Activated CD8-positive, alpha-beta memory T cell treated with anti-CD3 and anti-CD28 coated beads, Interleukin-2, amount 50 U/mL, for 4 hours (primary cell): Measurements from ENCODE around the gene MPP3.

Experiments used
- DNase-seq: peaks from one replicate; pipeline ENCODE4 v3.0.0-alpha.2; 2020

MPP3 gene

GRCh38 chr17:43769426-43769825, 63.5 kb downstream of the MPP3 start:
- no peak for DNase-seq

DNA sequence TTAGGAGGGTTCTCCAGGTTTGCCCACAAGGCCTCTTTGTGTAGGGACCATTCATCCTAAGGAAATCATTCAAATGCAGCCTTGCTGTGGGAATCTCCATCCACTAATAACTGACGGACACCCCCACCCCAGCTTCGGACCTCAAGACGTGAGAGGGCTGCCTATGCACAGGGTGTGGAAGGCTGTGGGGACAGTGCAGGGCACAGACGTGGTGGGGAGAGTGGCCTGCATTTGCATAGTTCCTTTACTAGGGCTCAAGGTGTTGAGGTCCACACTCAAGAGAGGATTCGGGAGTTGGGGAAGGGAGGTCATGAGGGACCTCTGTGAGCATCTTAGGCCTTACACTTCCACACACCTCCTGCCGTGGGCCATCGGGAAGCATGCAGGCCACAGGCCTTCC, 64.0 kb downstream of the MPP3 start:
- DNase-seq: no peak

DNA sequence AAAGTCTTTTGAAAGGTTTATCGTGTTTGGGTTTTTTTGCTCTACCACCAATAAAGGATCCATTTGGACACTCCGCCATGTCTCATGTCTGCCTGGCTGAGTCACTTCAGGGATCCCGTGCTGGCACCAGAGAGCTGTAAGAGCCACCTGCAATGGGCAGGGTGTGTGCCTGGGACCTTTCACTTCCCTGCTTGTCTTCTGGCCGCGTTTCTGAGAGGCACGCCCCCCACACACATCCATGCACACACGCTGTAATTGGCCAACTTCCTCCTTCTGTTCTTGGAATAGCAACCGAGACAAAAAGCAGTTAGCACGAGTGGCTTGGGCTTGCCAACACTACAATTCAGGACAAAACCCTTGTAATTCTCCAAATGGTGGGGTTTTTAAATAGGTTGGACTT, 64.6 kb downstream of the MPP3 start:
- no peak for DNase-seq

DNA sequence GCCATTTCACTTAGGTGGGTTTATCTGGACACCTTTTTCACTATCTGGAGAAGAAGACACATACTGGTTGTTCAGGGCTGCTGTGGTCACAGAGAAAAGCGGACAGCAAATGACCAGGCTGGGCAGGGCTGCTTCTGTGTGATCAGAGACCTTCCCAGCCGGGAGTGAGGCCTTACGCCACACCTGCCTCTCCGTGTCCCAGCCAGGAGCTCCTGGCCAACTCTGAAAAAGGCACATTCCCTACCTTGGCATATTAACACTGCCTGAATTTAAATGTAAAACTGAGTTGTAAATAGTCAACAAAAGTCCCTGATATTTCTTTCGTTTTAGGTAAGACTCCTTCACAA, 65.3 kb downstream of the MPP3 start:
- no peak for DNase-seq

DNA sequence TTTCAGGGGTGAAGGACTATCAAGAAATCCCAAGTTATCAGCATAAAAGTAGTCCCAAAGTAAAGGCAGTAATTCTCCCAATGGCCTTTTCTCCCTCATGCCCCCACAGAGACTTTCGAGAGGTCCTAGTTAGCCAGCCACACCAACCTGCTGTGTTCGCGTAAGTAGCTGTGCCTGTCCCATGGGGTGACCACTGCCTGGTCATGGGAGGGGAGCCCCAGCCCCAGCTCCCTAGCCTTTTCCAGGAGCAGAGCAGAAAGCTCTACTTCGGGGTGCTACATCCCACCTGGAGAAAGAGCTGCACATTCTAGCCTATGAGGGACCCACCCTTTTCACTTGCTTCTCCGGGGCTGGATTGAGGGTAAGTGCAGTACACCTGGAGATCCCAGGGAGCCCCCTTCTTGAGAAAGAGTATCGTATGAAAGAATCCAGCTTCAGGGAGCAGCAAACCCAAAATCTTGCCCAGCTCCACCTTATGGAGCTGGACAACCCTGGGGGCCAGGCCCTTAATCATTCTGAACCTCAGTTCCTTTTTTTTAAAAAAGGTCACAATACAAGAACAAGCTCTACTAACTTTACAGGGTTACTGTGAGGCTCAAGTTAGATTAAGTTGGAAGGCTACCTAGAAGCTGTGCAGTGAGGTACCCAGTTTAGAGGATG, 65.8 kb downstream of the MPP3 start:
- DNase-seq: no peak

DNA sequence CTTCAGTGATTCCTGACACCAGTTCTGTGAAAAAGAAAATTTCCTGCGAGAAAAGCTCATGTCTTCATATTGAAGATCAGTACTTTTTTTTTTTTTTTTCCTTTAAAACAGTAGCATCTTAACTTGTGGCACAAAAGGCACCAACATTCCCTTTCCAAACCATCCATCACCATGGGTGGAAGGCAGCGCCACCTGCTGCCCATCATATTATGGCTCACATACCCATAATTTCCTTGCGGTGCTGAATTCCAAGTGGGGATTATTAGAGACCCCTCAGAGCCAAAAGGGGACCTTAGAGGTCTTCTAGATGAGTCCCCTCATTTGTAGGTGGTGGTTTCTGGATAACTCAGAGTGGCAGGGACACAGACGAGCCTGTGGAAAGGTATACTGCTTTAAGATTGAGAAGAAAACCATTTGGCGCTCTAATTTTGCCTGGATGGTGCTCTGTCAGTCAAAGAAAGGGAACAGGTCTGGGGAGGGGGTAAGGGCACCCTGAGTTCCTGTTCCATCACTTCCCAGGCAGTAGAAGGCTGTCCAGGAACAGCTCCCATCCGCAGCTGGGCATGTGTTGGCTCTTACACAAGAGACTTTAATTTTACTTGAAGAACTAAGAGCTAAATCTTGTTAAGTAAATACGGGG, 66.4 kb downstream of the MPP3 start:
- DNase-seq: peak; percentile 62

DNA sequence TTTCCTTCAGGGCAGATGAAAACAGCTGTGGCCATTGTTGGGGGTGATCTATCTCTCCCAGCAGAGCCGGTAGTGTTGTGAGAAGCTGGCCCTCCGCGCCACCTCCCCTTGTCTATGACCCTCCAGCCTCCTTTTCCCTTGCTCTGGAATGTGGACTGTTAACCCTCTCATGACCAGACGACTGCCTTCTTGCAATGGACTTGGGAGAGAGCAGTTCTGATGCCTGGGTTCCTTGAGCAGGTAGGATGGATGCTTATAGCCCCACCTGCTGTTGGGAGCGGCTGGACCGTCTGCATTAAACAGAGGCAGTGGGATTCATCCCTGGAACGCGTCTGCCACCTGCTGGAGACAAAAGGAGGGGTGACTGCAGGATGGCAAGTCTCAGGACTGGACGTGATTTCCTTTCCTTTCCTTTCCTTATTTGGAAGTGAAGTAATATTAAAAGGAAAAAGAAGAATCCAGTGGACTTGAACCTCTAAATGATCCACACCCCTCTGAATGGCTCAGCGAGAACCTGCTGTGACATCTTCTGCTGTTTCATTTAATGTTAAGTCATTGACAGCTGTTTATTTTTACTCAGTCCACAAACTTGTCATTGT, 72.6 kb downstream of the MPP3 start:
- DNase-seq: peak; percentile 91

GRCh38 chr17:43759836-43760235, 73.1 kb downstream of the MPP3 start:
- no peak for DNase-seq

DNA sequence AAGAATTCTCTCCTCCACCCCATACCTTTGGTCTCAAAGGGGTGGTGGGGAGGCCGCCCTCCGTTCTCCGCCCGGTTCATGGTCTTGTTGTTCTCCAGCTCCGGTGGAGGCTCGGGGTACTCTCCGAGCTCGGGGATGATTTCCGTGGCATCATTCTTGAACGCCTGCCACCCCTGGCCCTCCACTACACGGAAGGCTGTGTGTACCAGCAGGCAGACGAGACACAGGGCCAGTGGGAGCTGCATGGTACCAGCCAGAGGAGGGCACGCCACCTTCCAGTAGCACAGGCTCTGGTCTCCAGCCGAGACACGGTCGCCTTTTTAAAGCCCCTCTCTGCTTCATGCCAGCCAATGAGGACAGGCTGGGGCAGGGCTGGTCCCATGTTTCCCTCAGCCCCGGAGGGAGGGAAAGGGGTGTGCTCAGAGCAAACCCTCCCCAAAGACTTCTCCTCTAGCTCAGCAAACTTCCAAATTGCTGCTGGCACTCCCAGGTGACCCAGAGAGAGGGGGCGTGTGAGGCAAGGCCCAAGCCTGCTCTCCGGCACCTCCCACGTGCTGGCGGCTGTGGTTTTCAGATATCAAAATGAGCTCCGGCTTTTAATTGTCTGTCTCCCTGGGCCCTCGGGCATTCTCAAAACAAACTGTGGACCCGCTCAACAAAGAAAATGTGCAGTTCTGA, 74.3 kb downstream of the MPP3 start, which contains the start of gene SOST:
Gene SOST, minus strand, starts transcription at position 295 of the 678 bp plus-strand sequence. Its CDS starts 50 bp downstream, at position 245.
- DNase-seq: no peak

DNA sequence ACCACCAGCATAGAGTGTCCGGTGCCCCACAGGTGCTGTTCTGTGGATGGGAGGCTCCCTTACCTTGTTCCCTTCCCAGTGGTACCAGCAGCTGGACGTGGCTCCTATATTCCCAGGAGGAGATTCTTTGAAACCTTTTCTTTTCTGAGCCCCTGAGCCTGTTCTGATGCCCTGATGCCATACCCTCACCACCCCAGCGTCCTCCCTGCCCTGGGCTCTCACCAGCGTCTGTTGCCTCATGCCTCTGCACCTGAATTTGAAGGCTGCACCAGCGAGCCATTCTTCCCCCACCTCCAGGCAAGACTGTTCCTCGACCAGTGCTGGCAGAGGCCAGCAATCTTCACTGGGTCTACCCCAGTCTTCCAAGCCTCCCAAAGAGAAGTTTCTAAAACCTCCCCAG, 74.9 kb downstream of the MPP3 start:
- DNase-seq: no peak

DNA sequence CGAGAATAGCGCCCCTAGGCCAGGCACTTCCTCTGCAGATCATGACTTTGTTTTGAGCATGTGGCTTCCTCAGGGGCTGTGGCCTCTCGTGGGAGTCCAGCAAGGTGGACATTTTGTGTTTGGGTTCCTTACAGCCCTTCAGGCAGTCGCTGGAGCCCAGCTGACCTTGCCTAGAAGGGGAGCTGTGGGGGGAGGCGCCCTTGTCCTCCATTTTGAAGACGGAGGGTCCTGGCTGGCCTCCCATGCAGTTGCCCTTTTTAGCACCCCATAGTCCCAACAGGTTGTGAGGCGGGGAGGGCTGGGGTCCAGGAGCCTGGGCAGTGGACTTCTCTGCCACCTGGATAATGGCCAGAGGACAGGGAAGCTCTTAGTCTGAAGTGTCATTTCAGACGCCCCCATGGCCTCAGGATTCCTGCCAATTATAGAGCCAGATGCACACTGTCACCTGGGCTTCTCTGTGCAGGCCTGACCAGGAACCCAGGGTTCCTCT, 75.7 kb downstream of the MPP3 start:
- DNase-seq: no peak

DNA sequence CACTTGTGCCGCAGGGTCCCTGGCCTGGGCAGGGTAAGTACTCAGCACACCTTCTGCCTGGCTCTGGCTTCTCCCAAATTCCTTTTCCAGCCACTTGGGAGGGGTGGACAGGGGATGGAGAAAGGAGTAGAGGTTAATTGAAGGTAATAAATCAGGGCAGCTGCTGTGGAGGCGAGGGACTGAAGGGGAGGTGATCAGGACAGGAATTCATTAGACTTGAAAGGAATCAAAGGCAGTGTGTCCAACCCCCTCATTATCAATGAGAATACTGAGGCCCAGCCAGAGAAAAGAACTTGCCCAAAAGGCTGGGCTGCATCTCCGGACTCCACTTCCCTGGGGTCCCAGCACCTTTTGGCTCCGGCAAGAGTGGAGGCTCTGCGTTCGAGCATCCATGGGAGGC, 76.7 kb downstream of the MPP3 start:
- no peak for DNase-seq

DNA sequence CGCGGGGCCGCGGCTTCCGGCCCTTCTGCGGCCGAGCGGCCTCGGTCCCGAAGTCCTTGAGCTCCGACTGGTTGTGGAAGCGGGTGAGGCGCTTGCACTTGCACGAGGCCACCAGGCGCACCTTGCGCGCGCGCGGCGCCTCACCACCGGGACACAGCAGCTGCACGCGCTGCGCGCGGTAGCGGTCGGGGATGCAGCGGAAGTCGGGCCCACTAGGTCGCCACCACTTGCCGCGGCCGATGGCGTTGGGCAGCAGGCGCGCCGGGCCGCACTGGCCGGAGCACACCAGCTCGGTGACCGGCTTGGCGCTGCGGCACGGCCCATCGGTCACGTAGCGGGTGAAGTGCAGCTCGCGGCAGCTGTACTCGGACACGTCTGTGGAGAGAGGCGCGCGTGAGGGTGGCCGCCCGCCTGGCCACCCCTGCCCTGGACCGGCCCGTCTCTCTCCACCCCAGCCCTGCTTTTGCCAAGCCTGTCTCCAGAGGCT, 77.5 kb downstream of the MPP3 start:
- DNase-seq: no peak

GRCh38 chr17:43754947-43755346, 78.0 kb downstream of the MPP3 start:
- no peak for DNase-seq

DNA sequence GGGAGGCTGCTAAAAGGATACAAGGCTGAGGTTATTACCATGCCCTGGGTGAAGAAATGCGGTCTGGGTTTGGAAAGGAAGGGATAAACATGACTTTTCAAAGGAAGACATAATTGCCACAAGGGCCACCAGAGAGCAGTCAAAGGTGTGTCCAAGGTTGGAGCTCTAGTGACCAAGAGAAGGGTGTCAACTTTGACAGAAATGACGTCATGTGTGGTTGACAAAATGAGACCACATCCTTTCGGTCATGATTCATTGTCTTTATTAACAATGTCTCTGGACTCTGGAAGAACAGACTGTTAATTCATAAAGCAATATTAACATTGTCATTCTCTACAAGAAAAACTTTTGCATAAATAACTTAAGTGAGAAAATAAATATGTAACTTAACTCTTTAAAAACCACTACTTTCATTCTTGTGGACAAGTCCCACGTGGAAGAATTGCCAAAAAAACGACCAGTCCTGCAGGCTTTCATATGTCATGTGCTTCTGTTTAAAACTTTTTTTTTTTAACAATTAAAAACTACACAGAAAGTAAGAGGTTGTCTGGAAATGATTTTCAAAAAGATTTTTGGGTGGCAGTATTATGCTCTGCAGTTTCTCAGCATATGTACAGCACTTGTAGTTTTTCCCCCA, 79.3 kb downstream of the MPP3 start:
- DNase-seq: no peak
